GM19025 (cell line): ENCODE measurements around the gene PANX1.

ENCODE experiments used
- ATAC-seq: cut with Tn5 transposase; IDR thresholded peaks from one replicate; pipeline ENCODE4 v1.9.1; 2021; ENCODE audit warnings: mild to moderate bottlenecking, low read depth, moderate library complexity; ENCODE audit not compliant: unreplicated experiment

PANX1 gene

DNA sequence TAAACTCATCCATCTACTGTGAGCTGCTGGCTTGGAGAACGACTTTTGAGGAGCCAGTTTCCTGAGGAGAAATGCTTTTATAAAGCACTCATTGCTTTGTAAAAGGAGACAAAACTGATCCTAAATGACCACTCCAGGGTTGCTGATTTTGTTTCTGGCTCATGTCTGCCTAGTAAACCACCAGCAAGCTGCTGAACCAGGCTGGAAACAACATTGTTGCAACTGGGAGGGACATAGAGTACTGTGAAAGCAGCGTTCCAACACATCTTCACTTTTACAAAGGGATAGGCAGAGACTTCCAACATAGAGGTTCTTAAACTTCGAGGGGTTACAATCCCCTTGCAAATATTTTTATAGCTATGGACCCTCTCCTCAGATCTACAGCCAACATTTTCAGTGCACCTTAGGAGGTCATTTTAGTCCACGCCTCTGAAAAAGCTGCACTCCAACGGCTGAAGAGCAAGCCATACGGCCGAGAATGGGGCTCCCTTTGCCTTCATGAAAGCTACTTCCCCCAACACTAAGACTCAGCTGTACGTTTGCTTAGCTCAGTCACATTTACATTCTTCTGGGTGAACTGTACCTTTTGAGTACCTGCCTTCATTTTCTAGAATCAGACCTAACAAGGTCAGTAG lies 54.7 kb downstream of the PANX1 start:
- no peak for ATAC-seq

DNA sequence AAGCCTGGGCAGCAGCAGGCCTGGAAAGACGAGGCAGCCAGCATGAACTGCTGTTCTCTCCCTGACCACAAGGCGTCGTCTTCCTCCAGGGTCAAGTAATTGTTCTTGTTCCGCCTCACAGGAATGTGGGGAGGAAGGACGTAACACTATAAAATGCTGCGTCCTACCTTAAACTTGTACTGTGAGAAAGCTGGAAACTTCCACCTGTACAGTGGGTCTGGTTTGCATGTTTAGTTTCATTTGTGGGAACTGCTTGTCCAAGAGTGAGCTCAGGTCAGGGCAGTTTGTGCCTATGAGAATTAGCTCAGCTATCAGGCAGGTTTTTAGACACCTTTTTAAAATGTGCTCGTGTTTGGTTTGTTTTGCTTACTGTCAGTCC lies 55.2 kb downstream of the PANX1 start:
- no peak for ATAC-seq

DNA sequence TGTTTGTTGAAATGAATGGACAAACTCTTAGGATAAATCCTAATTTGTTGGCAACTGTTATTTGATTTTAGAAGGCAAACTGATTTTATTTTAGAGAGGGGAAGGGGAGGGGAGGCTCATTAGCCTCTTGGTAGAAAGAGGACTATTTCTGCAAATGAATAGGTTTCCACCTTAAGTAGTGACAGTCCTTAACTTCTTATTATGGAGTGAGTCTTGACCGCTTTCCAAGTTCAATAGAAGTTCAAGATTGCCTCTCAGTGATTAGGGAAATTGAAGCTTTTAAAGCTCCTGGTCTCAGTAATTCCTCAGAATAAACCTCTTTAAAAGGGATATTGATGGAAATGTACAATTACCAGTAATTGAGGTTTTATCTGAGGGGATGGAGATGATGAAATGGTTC lies 55.7 kb downstream of the PANX1 start:
- no peak for ATAC-seq

DNA sequence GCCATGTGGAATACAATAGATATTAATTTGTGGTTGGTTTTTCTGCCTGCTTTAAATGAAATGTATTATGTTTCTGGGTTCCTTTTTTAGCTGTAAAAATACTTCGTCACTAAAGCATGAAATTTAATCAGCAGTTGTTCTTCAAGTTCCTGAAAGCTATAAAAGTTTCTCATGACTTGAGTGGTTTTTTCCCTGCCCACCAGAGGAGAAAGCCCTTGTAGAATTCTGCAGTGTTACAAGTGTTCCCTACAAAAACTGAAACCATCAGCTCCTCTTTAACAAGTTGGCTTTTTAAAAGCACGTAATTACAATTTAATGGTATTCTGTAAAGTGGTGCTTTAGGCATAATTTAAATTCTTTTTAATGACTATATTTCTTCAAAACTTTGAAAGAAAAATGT lies 56.2 kb downstream of the PANX1 start:
- no peak for ATAC-seq

DNA sequence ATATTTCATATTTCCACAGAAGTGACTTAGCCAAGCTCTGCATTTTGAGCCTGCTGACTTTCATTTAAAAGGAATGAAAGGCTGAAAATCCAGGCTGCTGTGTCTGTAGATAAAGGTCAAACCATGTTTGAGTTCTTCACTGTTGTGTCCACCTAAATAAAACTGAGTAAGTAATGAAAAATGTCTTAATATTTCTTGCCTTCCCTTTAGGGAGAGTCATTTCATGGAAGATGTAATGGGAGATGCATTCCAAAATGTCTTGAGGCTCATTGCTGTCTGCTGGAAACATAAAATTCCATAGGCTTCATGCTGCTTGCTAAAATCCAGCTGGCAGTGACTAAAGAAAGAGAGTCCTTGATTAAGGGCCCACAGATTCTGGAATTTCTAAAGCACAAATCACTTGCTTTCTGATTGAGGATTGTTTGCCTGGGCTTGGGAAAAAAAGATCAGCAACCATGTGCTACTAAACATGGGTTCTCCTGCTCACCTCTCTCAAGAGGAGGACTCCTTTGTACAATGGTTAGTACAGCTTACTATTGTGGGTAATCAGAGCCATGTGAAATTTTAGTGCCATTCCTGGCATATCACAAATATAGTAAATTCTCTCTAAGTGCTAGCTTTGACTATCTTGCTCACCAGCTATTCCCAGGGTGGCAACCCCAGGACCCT lies 56.9 kb downstream of the PANX1 start:
- ATAC-seq: no peak

DNA sequence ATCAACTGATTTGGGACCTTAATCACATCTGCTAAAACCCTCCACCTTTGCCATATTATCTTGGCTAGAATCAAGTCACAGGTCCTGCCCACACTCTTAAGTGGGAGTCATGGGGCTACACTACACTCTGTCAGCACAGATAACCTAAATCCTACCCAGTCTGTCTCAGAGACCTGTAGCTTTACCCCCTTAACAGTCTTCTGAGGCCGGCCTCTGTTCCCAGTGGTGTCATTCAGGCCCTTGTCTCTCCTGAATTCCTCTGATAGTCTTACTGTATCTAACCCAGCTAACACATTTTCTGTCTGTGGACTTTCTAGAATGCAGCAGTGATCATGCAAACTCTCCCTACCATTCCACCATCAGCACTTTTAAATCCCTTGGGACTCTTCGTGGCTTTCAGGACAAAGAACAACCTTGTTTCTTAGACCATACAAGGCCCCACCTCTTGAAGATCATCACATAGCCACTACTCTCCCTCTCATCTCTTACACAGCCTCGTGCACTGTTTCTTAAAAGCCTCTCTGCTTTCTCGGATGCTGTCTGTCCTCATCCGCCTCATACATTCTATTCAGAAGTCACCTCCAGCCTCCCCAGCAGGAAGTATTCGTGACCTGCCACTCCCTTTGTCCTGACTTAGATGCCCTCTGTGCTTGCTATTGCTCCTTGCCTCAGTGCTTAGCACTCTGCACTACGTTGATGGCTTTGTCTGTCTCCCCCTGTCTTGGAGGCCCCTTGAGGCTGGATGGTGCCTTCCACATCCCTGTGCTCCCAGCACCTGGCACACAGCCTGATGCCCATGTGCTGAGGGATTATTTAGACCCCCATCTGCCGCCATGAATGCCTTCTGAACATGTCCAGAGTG lies 57.9 kb downstream of the PANX1 start:
- ATAC-seq: no peak

DNA sequence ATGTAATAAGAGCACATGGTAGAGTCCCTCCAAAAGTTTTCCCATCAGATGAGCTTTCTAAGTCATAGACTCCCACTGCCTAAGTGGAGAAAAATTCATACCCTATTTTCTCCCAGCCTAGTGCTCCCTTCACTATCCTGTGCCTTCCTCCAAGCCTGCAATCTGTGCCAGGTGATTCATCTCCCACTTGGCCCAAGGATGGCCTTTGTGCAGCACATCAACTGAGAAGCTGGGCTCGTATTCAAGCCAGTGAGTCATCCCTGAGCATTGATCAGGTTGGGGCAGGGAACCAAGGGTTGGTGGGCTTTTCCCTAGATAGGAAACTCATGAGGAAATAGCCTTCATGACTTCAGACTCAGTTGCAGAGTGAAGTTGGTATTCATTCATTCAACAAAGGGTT lies 64.6 kb downstream of the PANX1 start:
- no peak for ATAC-seq

DNA sequence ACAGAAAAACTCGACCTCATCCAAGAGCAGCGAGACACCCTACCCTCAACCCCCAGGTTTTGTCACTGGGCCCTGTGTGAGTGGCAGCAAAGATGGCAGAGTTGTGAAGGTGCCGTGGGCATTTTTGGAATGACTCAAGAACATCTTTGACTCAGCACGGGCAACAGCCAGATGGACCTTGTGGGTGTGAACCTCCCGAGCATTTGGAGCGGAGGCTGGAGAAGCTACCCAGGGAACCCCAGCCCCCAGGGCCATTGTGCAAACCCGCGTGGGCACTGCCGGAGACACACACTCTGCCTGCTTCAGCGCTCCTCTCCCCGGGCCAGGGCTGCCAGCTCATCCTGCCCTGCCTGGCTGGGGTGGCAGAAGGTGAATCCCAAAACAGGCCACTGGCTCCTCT lies 66.1 kb downstream of the PANX1 start:
- ATAC-seq: no peak

DNA sequence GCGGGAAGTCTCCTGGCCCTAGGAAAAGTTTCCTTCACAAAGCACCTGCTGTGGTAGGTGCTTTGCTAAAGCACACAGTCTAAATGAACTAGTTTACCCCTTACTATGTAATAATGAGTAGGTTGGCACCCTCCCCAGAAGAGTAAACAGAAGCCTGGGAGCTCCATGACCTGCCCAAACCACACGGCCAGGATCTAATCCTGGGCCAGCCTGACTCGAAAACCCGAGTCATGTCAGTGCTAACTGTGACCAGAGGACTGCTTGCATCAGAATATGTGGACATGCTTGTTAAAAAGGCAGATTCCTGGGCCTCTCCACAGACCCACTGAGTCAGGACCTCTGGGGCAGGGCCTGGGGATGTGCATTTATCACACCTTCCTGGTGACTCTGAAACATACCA lies 67.7 kb downstream of the PANX1 start:
- ATAC-seq: no peak

DNA sequence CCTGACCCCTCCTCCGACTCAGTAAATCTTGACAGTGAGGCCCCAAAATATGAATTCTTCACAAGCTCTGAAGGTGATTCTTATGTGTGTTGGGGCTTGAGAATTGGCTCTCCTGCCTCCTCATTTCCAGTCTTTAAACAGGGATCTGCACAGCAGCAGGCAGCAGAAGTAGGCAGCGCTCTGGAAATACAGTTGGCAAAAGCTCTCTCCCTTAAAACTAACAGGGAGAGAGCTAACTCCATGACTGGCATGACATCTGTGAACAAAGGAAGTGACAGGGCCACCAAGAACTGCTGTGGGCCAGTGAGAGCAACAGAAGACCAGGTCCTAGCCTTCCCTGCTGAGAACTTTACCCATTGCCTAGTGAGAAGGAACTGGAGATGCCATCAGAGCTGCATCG lies 70.1 kb downstream of the PANX1 start:
- ATAC-seq: no peak

DNA sequence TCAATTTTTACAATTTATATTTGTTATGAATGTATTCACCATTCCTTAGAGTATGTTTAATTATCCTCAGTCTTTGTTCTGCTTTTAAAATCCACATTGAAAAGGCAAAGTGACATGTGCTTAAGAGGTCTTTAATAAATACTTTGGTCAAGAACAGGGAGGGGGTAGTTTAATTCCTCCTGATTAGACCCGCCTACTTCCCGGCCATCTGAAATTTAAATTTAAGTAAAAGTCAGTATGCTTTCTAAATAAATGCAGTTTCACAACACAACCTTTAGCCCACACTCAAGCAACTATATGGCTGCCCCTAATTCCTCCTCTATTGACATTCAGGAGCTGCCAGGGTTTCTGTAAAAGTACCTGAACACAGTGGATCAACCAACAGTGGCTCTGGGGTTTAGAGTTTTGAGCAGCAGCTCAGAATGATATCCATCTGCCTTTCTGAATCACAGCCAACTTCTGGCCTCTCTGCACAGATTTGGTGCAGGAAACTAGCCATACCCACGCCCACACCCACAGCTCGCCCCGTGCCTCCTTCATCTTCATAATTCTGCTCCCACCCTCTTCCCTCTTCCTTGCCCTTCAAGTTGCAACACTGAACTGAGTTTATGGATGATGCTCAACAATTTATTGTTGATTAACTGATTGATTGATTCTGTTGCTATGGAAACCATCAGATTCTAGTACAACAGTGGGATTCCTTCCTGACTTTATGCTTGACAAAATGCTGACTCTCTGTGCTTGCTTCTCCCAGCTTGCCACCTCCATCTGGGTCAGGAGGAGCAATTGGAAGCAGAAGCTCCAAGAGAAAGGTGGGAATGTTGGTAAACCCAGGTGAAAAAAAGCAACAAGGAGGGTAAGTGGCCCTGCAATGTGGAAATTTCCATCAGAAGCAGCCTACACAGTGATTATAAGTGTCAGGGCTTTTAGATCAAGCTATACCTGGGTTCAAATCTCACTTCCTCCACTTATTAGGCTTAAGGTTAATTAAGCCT lies 70.8 kb downstream of the PANX1 start:
- no peak for ATAC-seq

DNA sequence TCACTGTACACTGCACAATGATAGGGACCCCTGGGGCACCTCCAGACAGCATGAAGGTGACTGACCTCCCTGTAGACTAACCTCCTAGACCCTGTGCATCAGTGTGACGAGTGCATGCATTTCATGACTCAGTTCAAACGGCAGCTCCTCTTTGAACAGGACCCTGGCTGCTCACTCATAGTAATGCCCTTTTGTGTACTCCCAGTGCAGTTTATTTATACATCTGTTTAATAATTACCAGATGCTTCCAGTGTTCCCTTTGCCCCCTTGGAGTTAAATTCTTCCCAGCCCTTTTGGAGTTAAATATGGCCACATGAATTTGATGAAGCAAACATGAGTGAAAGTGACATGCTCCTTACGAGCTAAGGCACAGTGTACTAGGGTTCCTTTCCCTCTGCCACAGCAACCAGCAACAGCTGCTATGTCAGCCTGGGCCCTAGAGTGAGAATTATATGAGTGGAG lies 72.4 kb downstream of the PANX1 start:
- ATAC-seq: no peak

DNA sequence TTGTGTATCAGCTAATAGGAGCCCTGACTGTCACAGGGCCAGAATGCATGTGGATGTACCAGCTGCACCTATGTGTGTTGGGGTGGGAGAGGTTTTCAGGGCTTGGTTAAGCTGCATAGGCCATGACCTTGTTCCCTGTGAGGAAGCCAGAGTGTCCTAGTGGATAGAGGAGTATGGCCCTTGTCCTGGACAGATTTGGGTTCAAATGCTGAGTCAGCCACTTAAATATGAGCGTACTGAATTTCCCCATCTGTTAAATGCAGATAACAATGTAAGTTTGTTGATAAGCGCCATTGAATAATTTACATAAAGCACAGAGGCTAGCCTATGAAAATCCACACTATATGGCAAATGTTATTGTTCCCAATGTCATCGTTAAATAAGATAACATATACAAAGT lies 74.4 kb downstream of the PANX1 start:
- ATAC-seq: no peak

DNA sequence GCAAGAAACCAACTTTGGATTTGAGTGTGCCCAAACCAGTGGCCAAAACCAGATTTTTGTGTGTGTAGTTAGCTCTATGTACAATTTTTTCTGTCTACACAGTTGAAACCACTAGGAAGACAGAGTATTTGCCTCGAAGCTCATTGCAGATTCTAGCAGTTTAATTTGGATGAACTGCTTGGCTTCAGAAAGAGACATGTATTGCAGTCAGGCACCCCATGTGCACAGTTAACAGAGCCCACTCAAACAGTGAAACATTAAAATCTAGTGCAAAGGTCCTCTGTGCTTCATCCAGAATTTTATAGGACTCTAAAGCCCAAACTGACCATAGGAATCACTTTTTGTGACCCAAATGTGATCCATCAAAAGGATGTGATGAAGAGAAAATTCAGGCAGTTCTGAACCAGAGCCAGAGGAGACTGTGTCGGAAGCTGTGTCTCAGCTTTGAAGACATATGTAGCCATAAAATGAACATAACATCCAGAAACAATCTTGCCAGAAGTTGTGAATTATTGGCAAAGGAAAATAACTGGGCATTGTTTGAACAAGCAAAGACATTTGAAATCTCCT lies 82.7 kb downstream of the PANX1 start:
- ATAC-seq: no peak

DNA sequence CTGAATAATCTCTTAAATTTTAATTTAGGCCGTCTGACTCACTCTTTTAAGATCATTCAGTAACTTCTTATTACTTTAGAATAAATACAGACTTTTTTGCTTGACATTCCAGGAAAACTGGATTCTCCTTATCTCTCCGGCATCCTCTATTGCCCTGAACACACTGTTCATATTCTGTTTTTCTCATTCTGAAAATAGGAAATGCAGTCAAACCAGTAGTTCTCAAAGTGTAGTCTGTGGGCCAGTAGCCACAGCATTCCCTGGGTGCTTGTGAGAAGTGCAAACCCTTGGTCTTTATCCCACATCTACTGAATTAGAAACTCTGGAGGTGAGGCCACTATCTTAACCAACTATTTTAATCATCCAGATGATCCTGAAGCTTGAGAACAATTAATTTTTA lies 84.3 kb downstream of the PANX1 start:
- no peak for ATAC-seq

DNA sequence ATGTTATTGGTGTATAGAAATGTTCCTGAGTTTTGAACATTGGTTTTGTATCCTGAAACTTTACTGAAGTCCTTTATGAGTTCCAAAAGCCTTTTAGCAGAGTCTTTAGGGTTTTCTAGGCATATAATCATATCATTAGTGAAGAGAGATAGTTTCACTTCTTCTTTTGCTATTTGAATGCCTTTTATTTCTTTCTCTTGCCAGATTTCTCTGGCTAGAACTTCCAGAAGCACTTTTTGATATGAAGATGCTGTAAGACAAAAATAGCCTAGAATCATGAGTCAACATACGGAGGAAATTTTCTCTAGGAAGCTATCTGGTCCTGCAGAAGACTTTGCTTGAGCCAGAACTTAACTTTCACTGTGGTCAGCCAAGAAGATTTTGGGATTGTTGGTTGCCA lies 89.1 kb downstream of the PANX1 start:
- ATAC-seq: no peak

DNA sequence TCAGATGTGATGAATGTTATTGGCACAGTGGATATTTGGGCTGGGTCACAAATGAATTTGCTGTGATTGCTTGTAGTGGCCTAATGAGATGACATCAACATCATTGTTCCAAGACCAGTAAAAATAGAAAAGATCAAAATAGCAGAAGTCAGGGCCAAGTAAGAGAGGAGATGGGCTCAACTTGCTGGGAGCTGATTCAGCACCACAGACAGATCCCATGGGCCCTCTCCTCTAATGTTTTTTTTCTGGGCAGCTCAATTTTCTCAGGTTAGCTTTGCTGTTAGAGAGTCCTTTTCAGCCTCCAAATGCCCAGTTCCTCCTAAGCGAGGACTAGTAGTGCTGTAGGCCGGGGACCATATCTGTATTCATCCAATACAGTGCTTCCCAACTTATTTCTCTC lies 89.7 kb downstream of the PANX1 start:
- no peak for ATAC-seq

DNA sequence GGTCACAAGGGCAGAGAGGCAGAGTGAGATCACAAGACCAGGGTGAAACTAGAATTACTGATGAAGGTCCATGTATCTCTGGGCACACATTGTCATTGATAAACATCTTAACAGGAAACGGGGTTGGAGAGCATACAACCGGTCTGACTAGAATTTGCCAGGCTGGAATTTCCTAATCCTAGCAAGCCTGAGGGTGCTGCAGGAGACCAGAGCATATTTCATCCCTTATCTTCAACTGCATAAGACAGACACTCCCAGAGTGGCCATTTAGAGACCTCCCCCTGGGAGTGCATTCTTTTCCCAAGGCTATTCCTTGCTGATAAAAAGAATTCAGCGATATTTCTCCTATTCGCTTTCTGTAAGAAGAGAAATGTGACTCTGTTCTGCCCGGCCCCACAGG lies 91.1 kb downstream of the PANX1 start:
- no peak for ATAC-seq

DNA sequence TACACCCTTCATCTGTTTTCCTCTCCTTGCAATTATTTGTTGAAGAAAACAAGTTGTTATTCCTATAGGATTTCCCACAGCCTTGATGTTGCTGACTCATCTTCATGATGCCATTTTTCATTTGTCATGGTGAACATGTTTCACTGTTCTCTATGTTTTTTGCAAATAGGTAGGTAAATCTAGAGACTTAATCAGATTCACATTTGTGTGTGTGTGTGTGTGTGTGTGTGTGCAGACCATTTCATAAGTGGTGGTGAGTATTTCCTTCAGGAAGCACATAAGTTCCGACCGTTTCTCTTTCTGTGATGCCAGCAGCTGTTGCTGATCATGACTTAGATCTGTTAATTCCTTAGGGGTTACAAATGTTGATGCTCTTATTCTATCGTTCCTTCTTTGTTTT lies 95.4 kb downstream of the PANX1 start:
- ATAC-seq: no peak
